H1 (cell line): Measurements from ENCODE around the gene KRTAP4-7. TPM values are rescaled to one million over a fixed set of nuclear protein-coding genes. Genes with fewer than 3 reads are reported as not detected.

Source experiments
- KDM4A ChIP-seq: IDR thresholded peaks from one replicate; pipeline ENCODE4 v1.7.1; 2012; ENCODE audit warnings: low read depth, mild to moderate bottlenecking, moderate library complexity, low read length, inconsistent platforms; ENCODE audit not compliant: severe bottlenecking
- NRF1 ChIP-seq: IDR thresholded peaks from 2 replicates; pipeline ENCODE4 v1.6.1; 2011; ENCODE audit warnings: mild to moderate bottlenecking, low read depth, low read length, improper control_type of control experiment
- SIX5 ChIP-seq: IDR thresholded peaks from 2 replicates; pipeline ENCODE4 v1.6.1; 2011; ENCODE audit warnings: mild to moderate bottlenecking, low read depth, low read length
- SP2 ChIP-seq: IDR thresholded peaks from 2 replicates; pipeline ENCODE4 v1.6.1; 2012; ENCODE audit warnings: mild to moderate bottlenecking, low read length, inconsistent platforms
- TAF7 ChIP-seq: optimal IDR thresholded peaks from 2 replicates; pipeline ENCODE3; 2011; ENCODE audit warnings: low read depth, mild to moderate bottlenecking, inconsistent platforms, low read length, moderate library complexity, borderline replicate concordance
- polyA plus RNA-seq, 7 experiments: library from polyadenylated mRNA; depleted of rRNA in 3 of 7; stranded (reverse) in 5 of 7; unstranded in 2 of 7; fragments of >200 nt in 5 of 7; fragments of 200-250 nt in 2 of 7; gene quantifications; 1 replicate in 5 of 7; 2 replicates in 1 of 7; 4 replicates in 1 of 7; pipeline versions ENCODE4 v1.2.1 to v1.2.3, GENCODE V29; 2011 to 2013; ENCODE audit warnings: missing spikeins in 2 of 7, mixed read lengths in 2 of 7
- total RNA-seq: library from RNA; stranded (reverse); fragmentation: NEBNext Ultra II Directional; extraction: Animal tissue kit (Norgen Biotek cat#: 25700); gene quantifications from 2 replicates; pipeline ENCODE4 v1.2.1, GENCODE V29; 2021

Gene KRTAP4-7
- total and polyA plus RNA-seq, 2 of the 8 experiments (the other 6 are each of a cell fraction or from before 2014, with no cell fraction given) = not detected

DNA sequence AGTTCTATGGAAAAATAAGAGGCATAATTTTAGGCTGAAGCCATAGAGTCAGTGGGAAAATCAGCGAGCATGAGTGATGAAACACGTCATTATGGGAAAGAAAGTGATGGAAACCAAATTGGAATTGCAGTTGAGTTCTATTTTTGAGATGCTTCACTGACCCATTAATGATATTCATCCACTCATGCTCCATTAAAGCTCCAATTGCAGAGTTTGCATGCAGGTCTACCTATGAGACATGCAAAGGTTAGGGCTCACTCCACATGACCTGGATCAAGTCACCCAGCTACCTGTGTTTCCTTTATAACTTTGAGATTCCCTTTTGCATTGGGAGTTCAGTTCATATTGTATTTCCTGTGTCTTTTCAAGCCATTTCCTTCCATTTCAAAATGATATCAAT, 10.3 kb upstream of the KRTAP4-7 start (continued):
- TF ChIP-seq SP2 (no peak), TAF7 (no peak), SIX5 (no peak), NRF1 (no peak), KDM4A (no peak)
